Measurements from ENCODE around the gene ORC1. TPM values are rescaled to one million over a fixed set of nuclear protein-coding genes. Genes with fewer than 3 reads are reported as not detected.
"Not testable (repeated sequence)": the region's sequence is repeated elsewhere in the genome, so short reads cannot be mapped to it uniquely, and the experiment has no call there.

Gene ORC1
- total RNA-seq, 1 experiment from 2014 or later, result 21.2 TPM

- intact Hi-C loops (cut with micrococcal nuclease; ENCODE audit: unreplicated experiment), result no loop called here
These were observed 18.8 kb downstream of the ORC1 start for GRCh38 chr1:52385376-52385775.

GRCh38 chr1:52369851-52370250 lies 34.4 kb downstream of the ORC1 start:
- intact Hi-C loops (cut with micrococcal nuclease; ENCODE audit: unreplicated experiment), result loop anchor here (5.0 kb wide), 1 partner anchor 313 kb away; the partner anchor contains the start of genes BTF3L4 and TXNDC12
- CTCF ChIA-PET; BruUV-seq (replicated peaks); H3K9me2 ChIP-seq (ENCODE audit: insufficient read depth); H3K4me2 ChIP-seq; H3K9me3 ChIP-seq (ENCODE audit: insufficient read depth, low read depth); H4K20me1 ChIP-seq (ENCODE audit: insufficient read depth); H3K27me3 ChIP-seq (ENCODE audit: insufficient read depth, low read depth); H3K79me2 ChIP-seq (ENCODE audit: low read depth); H3K4me1 ChIP-seq (replicated peaks; ENCODE audit: insufficient read depth); DNase-seq; H3K27ac ChIP-seq; H2AFZ ChIP-seq; H3K4me3 ChIP-seq; H3K36me3 ChIP-seq (ENCODE audit: low read depth); POLR2A ChIA-PET (ENCODE audit: unreplicated experiment): not testable (repeated sequence)
- H3F3A ChIP-seq (ENCODE audit: insufficient read depth, low read depth), result peaks cover 22% of the 10 kb centered on the region; the same call in 1 of the 2 replicates

More at GRCh38 chr1:52385376-52385775, 18.8 kb downstream of the ORC1 start:
- Histone ChIP-seq H3K9me2 (ENCODE audit: insufficient read depth) (no peaks in the 10 kb centered on the region), H3F3A (ENCODE audit: insufficient read depth, low read depth) (no peaks in the 10 kb centered on the region), H2AFZ (no peak overlapping the region), H3K27ac (no peak overlapping the region), H3K9me3 (ENCODE audit: insufficient read depth, low read depth) (no peaks in the 10 kb centered on the region), H3K27me3 (ENCODE audit: insufficient read depth, low read depth) (no peaks in the 10 kb centered on the region), H3K4me1 (replicated peaks; ENCODE audit: insufficient read depth) (no peaks in the 10 kb centered on the region), H3K4me2 (no peak overlapping the region), H3K79me2 (ENCODE audit: low read depth) (no peaks in the 10 kb centered on the region), H4K20me1 (ENCODE audit: insufficient read depth) (no peaks in the 10 kb centered on the region), H3K4me3 (no peak overlapping the region), H3K36me3 (ENCODE audit: low read depth) (0 out of 2 replicates have a peak, but pooled peaks cover 5% of the 10 kb centered on the region)
- DNase-seq, result no peak
- CTCF ChIA-PET, result no interaction called here
- TF ChIP-seq CTCF (conservative IDR thresholded peaks at IDR 0.05), result no peak
- no peak for TF ChIP-seq EZH2 (IDR thresholded peaks at IDR 0.05; ENCODE audit: low read depth)
- no TSS peak for BruUV-seq (replicated peaks)
- POLR2A ChIA-PET (ENCODE audit: unreplicated experiment), result no interaction called here

- intact Hi-C loops (cut with micrococcal nuclease; ENCODE audit: unreplicated experiment), result loop anchor here (5.0 kb wide), 1 partner anchor 311 kb away; the partner anchor contains the start of genes BTF3L4 and TXNDC12
- POLR2A ChIA-PET (ENCODE audit: unreplicated experiment), result interaction anchor here (0.6 to 0.7 kb wide), 2 partner anchors 310 to 778 kb away, joined by 4 to 5 read pairs; no protein-coding TSS in a partner anchor
- no peak overlapping the region for H3K27ac ChIP-seq
These were observed 35.6 kb downstream of the ORC1 start for GRCh38 chr1:52368383-52369172.

More at GRCh38 chr1:52368383-52369172, 35.6 kb downstream of the ORC1 start:
- TF ChIP-seq EZH2 (IDR thresholded peaks at IDR 0.05; ENCODE audit: low read depth) (no peak), CTCF (conservative IDR thresholded peaks at IDR 0.05) (no peak; the same call in 1 of the 2 replicates)
- Histone ChIP-seq H3K4me2 (peak overlapping the region; percentile 86), H3F3A (ENCODE audit: insufficient read depth, low read depth) (peaks cover 22% of the 10 kb centered on the region; the same call in 1 of the 2 replicates), H3K9me3 (ENCODE audit: insufficient read depth, low read depth) (no peaks in the 10 kb centered on the region), H3K79me2 (ENCODE audit: low read depth) (peaks cover 20% of the 10 kb centered on the region), H3K36me3 (ENCODE audit: low read depth) (no peaks in the 10 kb centered on the region), H3K4me1 (replicated peaks; ENCODE audit: insufficient read depth) (peaks cover 15% of the 10 kb centered on the region), H4K20me1 (ENCODE audit: insufficient read depth) (no peaks in the 10 kb centered on the region), H3K9me2 (ENCODE audit: insufficient read depth) (no peaks in the 10 kb centered on the region), H3K27me3 (ENCODE audit: insufficient read depth, low read depth) (no peaks in the 10 kb centered on the region), H2AFZ (peak overlapping the region; percentile 79), H3K4me3 (peak overlapping the region; percentile 70)
- DNase-seq, result peak; percentile 59 to 80
- no TSS peak for BruUV-seq (replicated peaks)
- CTCF ChIA-PET, result interaction anchor here (0.7 kb wide), 2 partner anchors 297 to 335 kb away, joined by 3 to 12 read pairs; partner anchors contain the start of gene KTI12
